ENCODE measurements around the gene MRPS17. TPM values are rescaled to one million over a fixed set of nuclear protein-coding genes. Genes with fewer than 3 reads are reported as not detected.

MRPS17 gene
- total and polyA plus RNA-seq, 4 donors, result 7.2 to 39.7 (median 10.7) TPM

DNA sequence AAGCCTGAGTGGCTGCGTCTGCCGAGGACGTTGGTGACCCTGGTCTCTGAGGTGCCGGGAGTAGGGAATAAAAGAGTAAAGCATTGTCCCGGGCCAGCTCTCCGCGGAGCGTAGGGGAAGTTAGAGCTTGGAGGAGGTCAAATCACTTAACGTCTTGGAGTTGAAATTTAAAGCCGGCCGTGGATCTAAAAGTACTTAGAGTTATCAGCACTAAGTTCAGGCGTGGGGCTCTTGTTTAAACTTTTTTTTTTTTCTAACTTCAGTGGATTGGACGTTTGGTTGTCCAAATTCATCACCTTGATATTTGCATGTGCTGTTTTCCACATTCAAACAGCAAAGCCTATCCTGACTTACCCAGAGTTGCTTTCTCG lies 13.4 kb downstream of the MRPS17 start:
- H3K4me1 ChIP-seq (ENCODE audit: control insufficient read depth in 4 of 4, insufficient read depth in 4 of 4, low read length in 3 of 4), result peaks cover 0 to 19% (median 13%) of the 10 kb centered on the region in 4 donors
- H3K9ac ChIP-seq (ENCODE audit: low read depth in 1 of 2, low read length in 2 of 2), result peak overlapping the region; percentile 36 to 88
- no peaks in the 10 kb centered on the region for H3K27me3 ChIP-seq (ENCODE audit: control insufficient read depth in 4 of 4, insufficient read depth in 4 of 4, low read length in 3 of 4)
- peak overlapping the region; percentile 66 to 93 (median 79) for H3K4me3 ChIP-seq (ENCODE audit: low read depth in 1 of 3, low read length in 3 of 3)
- peaks cover 0 to 3% (median 0%) of the 10 kb centered on the region in 4 donors for H3K36me3 ChIP-seq (ENCODE audit: control insufficient read depth in 4 of 4, insufficient read depth in 3 of 4, low read depth in 1 of 4, low read length in 3 of 4)
- DNase-seq (ENCODE audit: low spot score), result no peak
- TF ChIP-seq HNF4G (IDR thresholded peaks at IDR 0.05), result no peak
- TF ChIP-seq FOXA1 (IDR thresholded peaks at IDR 0.05), result no peak
- TF ChIP-seq RXRA (IDR thresholded peaks at IDR 0.05), result no peak
- no peak for TF ChIP-seq HNF4A (conservative IDR thresholded peaks at IDR 0.05)
- TF ChIP-seq YY1 (IDR thresholded peaks at IDR 0.05), result no peak
- TF ChIP-seq, protein P1, sequence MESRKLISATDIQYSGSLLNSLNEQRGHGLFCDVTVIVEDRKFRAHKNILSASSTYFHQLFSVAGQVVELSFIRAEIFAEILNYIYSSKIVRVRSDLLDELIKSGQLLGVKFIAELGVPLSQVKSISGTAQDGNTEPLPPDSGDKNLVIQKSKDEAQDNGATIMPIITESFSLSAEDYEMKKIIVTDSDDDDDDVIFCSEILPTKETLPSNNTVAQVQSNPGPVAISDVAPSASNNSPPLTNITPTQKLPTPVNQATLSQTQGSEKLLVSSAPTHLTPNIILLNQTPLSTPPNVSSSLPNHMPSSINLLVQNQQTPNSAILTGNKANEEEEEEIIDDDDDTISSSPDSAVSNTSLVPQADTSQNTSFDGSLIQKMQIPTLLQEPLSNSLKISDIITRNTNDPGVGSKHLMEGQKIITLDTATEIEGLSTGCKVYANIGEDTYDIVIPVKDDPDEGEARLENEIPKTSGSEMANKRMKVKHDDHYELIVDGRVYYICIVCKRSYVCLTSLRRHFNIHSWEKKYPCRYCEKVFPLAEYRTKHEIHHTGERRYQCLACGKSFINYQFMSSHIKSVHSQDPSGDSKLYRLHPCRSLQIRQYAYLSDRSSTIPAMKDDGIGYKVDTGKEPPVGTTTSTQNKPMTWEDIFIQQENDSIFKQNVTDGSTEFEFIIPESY (IDR thresholded peaks at IDR 0.05), result no peak
- no peak for TF ChIP-seq TAF1 (conservative IDR thresholded peaks at IDR 0.05)
- TF ChIP-seq, protein P2, sequence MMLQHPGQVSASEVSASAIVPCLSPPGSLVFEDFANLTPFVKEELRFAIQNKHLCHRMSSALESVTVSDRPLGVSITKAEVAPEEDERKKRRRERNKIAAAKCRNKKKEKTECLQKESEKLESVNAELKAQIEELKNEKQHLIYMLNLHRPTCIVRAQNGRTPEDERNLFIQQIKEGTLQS (IDR thresholded peaks at IDR 0.05), result no peak
- TF ChIP-seq, protein P3, sequence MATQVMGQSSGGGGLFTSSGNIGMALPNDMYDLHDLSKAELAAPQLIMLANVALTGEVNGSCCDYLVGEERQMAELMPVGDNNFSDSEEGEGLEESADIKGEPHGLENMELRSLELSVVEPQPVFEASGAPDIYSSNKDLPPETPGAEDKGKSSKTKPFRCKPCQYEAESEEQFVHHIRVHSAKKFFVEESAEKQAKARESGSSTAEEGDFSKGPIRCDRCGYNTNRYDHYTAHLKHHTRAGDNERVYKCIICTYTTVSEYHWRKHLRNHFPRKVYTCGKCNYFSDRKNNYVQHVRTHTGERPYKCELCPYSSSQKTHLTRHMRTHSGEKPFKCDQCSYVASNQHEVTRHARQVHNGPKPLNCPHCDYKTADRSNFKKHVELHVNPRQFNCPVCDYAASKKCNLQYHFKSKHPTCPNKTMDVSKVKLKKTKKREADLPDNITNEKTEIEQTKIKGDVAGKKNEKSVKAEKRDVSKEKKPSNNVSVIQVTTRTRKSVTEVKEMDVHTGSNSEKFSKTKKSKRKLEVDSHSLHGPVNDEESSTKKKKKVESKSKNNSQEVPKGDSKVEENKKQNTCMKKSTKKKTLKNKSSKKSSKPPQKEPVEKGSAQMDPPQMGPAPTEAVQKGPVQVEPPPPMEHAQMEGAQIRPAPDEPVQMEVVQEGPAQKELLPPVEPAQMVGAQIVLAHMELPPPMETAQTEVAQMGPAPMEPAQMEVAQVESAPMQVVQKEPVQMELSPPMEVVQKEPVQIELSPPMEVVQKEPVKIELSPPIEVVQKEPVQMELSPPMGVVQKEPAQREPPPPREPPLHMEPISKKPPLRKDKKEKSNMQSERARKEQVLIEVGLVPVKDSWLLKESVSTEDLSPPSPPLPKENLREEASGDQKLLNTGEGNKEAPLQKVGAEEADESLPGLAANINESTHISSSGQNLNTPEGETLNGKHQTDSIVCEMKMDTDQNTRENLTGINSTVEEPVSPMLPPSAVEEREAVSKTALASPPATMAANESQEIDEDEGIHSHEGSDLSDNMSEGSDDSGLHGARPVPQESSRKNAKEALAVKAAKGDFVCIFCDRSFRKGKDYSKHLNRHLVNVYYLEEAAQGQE (IDR thresholded peaks at IDR 0.05), result no peak
- TF ChIP-seq, protein P4, sequence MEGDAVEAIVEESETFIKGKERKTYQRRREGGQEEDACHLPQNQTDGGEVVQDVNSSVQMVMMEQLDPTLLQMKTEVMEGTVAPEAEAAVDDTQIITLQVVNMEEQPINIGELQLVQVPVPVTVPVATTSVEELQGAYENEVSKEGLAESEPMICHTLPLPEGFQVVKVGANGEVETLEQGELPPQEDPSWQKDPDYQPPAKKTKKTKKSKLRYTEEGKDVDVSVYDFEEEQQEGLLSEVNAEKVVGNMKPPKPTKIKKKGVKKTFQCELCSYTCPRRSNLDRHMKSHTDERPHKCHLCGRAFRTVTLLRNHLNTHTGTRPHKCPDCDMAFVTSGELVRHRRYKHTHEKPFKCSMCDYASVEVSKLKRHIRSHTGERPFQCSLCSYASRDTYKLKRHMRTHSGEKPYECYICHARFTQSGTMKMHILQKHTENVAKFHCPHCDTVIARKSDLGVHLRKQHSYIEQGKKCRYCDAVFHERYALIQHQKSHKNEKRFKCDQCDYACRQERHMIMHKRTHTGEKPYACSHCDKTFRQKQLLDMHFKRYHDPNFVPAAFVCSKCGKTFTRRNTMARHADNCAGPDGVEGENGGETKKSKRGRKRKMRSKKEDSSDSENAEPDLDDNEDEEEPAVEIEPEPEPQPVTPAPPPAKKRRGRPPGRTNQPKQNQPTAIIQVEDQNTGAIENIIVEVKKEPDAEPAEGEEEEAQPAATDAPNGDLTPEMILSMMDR (IDR thresholded peaks at IDR 0.05; ENCODE audit: low read depth, low read length, missing input control), result no peak
- TF ChIP-seq FOXA2 (IDR thresholded peaks at IDR 0.05), result no peak
- TF ChIP-seq EGR1 (IDR thresholded peaks at IDR 0.05; ENCODE audit: low read depth in 2 of 2), result no peak
- TF ChIP-seq RAD21 (IDR thresholded peaks at IDR 0.05), result no peak
- TF ChIP-seq JUND (IDR thresholded peaks at IDR 0.05), result no peak
- TF ChIP-seq SP1 (IDR thresholded peaks at IDR 0.05), result no peak
- TF ChIP-seq, protein P5, sequence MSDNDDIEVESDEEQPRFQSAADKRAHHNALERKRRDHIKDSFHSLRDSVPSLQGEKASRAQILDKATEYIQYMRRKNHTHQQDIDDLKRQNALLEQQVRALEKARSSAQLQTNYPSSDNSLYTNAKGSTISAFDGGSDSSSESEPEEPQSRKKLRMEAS (IDR thresholded peaks at IDR 0.05), result no peak
- TF ChIP-seq NR2F2 (IDR thresholded peaks at IDR 0.05), result no peak
- no peak for TF ChIP-seq GABPA (IDR thresholded peaks at IDR 0.05 in 1 of 2, conservative IDR thresholded peaks at IDR 0.05 in 1 of 2)
- no peaks in the 10 kb centered on the region for H3K9me3 ChIP-seq (ENCODE audit: control insufficient read depth in 4 of 4, low read length in 3 of 4)
- H3K27ac ChIP-seq (ENCODE audit: low read depth in 1 of 2, low read length in 2 of 2), result peak overlapping the region; percentile 89 to 95
- WGBS, result 4% methylated on average over 14 of the region's 14 CpGs
